Thoracic aorta (tissue), 2 donors: ENCODE data around the gene PLEKHH2. TPM values are rescaled to one million over a fixed set of nuclear protein-coding genes. Genes with fewer than 3 reads are reported as not detected.

Experiments used
- ATAC-seq: fragments of 150-250 bp; one replicate; pipeline ENCODE4 v1.8.0; 2017; ENCODE audit warnings: low read depth; ENCODE audit not compliant: insufficient number of reproducible peaks, low FRiP score
- DNase-seq: peaks from one replicate; pipeline ENCODE4 v3.0.0-alpha.2; 2020; ENCODE audit warnings: low spot score
- H3K27ac ChIP-seq, 2 donors: fragments of 200-600 bp; sonication (generic); 1 replicate in 1 of 2; 2 replicates in 1 of 2; pipeline ENCODE4 v1.5.1; 2016; ENCODE audit warnings: mild to moderate bottlenecking in 2 of 2, moderate library complexity in 2 of 2
- H3K27me3 ChIP-seq: fragments of 200-600 bp; sonication (generic); replicated peaks from 2 replicates; pipeline ENCODE4 v1.6.0; 2016; ENCODE audit warnings: mild to moderate bottlenecking; ENCODE audit not compliant: insufficient read depth
- H3K36me3 ChIP-seq: fragments of 200-600 bp; sonication (generic); one replicate; pipeline ENCODE4 v1.5.1; 2016
- H3K4me1 ChIP-seq, 2 donors: fragments of 200-600 bp; sonication (generic); 1 replicate in 1 of 2; 2 replicates in 1 of 2; pipeline versions ENCODE4 v1.5.1 to v1.6.0; 2016; ENCODE audit warnings: low read depth in 2 of 2, mild to moderate bottlenecking in 1 of 2; ENCODE audit not compliant: control insufficient read depth in 1 of 2
- H3K4me3 ChIP-seq: fragments of 200-600 bp; sonication (generic); 2 replicates; pipeline ENCODE4 v1.5.1; 2016; ENCODE audit warnings: mild to moderate bottlenecking
- H3K9me3 ChIP-seq: fragments of 200-600 bp; sonication (generic); 2 replicates; pipeline ENCODE4 v1.5.1; 2016
- CTCF ChIP-seq: fragments of 200-600 bp; sonication (generic); IDR thresholded peaks from one replicate; pipeline ENCODE4 v1.5.1; 2019; ENCODE audit warnings: antibody characterized with exemption
- total RNA-seq, 2 donors: library from RNA; depleted of rRNA; stranded (reverse); fragments of >200 nt; gene quantifications; one replicate each; pipeline versions ENCODE4 v1.1.0 to v1.2.3, GENCODE V29; 2016

The PLEKHH2 gene
- total RNA-seq, 2 donors from 2014 or later = 23.3 to 29.5 TPM

- H3K27me3 ChIP-seq = no peaks in the 10 kb centered on the region
- H3K4me3 ChIP-seq = no peak overlapping the region
- DNase-seq (no peak), ATAC-seq (no peak)
- H3K27ac ChIP-seq = no peak overlapping the region
- H3K36me3 ChIP-seq = peaks cover 4% of the 10 kb centered on the region
- H3K9me3 ChIP-seq = no peaks in the 10 kb centered on the region
- no peak for TF ChIP-seq CTCF
- peaks cover 5 to 6% of the 10 kb centered on the region in 2 donors for H3K4me1 ChIP-seq
Observed at GRCh38 chr2:43812947-43813346, 175.9 kb downstream of the PLEKHH2 start.

- DNase-seq = no peak
- TF ChIP-seq CTCF = no peak
- H3K36me3 ChIP-seq = peaks cover 4% of the 10 kb centered on the region
- no peaks in the 10 kb centered on the region for H3K9me3 ChIP-seq
- no peak overlapping the region for H3K4me3 ChIP-seq
- no peaks in the 10 kb centered on the region for H3K27me3 ChIP-seq
- peaks cover 5 to 6% of the 10 kb centered on the region in 2 donors for H3K4me1 ChIP-seq
- no peak for ATAC-seq
- no peak overlapping the region for H3K27ac ChIP-seq
Observed at GRCh38 chr2:43814711-43815110, 177.7 kb downstream of the PLEKHH2 start.

Other genes with a start within 250 kb of the PLEKHH2 start
- gene THADA, start 41.2 kb upstream of the PLEKHH2 start, total RNA-seq = 10 to 100 TPM; 33.3 to 46.6 TPM
- under 1 TPM in 1 of 2 donors, not detected in 1; 0.95 TPM for gene C1GALT1C1L, start 39.2 kb downstream of the PLEKHH2 start, total RNA-seq
- gene DYNC2LI1, start 136.8 kb downstream of the PLEKHH2 start, total RNA-seq = 10 to 100 TPM; 32.9 to 41.6 TPM
- gene ABCG5, start 201.6 kb downstream of the PLEKHH2 start, total RNA-seq = not detected
- not detected for gene ABCG8, start 201.7 kb downstream of the PLEKHH2 start, total RNA-seq